ENCODE data around the gene S100A14. TPM values are rescaled to one million over a fixed set of nuclear protein-coding genes. Genes with fewer than 3 reads are reported as not detected.

Gene S100A14
- total RNA-seq = not detected in 2 replicates
- long read RNA-seq = 0 reads

- peaks cover 39% of the 10 kb centered on the region for H3K4me1 Mint-ChIP-seq (ENCODE audit: unreplicated experiment)
- TF ChIP-seq, protein P1, sequence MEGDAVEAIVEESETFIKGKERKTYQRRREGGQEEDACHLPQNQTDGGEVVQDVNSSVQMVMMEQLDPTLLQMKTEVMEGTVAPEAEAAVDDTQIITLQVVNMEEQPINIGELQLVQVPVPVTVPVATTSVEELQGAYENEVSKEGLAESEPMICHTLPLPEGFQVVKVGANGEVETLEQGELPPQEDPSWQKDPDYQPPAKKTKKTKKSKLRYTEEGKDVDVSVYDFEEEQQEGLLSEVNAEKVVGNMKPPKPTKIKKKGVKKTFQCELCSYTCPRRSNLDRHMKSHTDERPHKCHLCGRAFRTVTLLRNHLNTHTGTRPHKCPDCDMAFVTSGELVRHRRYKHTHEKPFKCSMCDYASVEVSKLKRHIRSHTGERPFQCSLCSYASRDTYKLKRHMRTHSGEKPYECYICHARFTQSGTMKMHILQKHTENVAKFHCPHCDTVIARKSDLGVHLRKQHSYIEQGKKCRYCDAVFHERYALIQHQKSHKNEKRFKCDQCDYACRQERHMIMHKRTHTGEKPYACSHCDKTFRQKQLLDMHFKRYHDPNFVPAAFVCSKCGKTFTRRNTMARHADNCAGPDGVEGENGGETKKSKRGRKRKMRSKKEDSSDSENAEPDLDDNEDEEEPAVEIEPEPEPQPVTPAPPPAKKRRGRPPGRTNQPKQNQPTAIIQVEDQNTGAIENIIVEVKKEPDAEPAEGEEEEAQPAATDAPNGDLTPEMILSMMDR (IDR thresholded peaks at IDR 0.05) = no peak
- no peak within 1 kb of the TSS for H3K4me3 Mint-ChIP-seq (ENCODE audit: unreplicated experiment)
- H3K9me3 Mint-ChIP-seq (ENCODE audit: unreplicated experiment) = no peaks in the 10 kb centered on the region
- H3K27ac Mint-ChIP-seq (ENCODE audit: unreplicated experiment) = peak within 1 kb of the TSS; percentile 34
- peaks cover 13% of the 10 kb centered on the region for H3K36me3 Mint-ChIP-seq (ENCODE audit: unreplicated experiment)
- no peak for DNase-seq (ENCODE audit: extremely low spot score, unreplicated experiment)
- no peaks in the 10 kb centered on the region for H3K27me3 Mint-ChIP-seq (ENCODE audit: unreplicated experiment)
Observed at GRCh38 chr1:153616144-153616916, at the start of gene S100A14. TSS of gene S100A14 (minus strand) at chr1:153616325. CDS start at chr1:153615858, 467 bp downstream.

GRCh38 chr1:153663211-153663610 is 47.1 kb upstream of the S100A14 start:
- Mint-ChIP-seq H3K36me3 (ENCODE audit: unreplicated experiment) (peaks cover 53% of the 10 kb centered on the region), H3K4me3 (ENCODE audit: unreplicated experiment) (no peak overlapping the region), H3K9me3 (ENCODE audit: unreplicated experiment) (no peaks in the 10 kb centered on the region), H3K4me1 (ENCODE audit: unreplicated experiment) (peaks cover 14% of the 10 kb centered on the region), H3K27ac (ENCODE audit: unreplicated experiment) (no peak overlapping the region), H3K27me3 (ENCODE audit: unreplicated experiment) (no peaks in the 10 kb centered on the region)
- TF ChIP-seq, protein P1 (IDR thresholded peaks at IDR 0.05) = no peak
- DNase-seq (ENCODE audit: extremely low spot score, unreplicated experiment) = no peak

GRCh38 chr1:153662269-153662668 is 46.1 kb upstream of the S100A14 start:
- Mint-ChIP-seq H3K9me3 (ENCODE audit: unreplicated experiment) (no peaks in the 10 kb centered on the region), H3K4me3 (ENCODE audit: unreplicated experiment) (no peak overlapping the region), H3K4me1 (ENCODE audit: unreplicated experiment) (peaks cover 14% of the 10 kb centered on the region), H3K27me3 (ENCODE audit: unreplicated experiment) (no peaks in the 10 kb centered on the region), H3K27ac (ENCODE audit: unreplicated experiment) (no peak overlapping the region), H3K36me3 (ENCODE audit: unreplicated experiment) (peaks cover 44% of the 10 kb centered on the region)
- DNase-seq (ENCODE audit: extremely low spot score, unreplicated experiment) = no peak
- TF ChIP-seq, protein P1 (IDR thresholded peaks at IDR 0.05) = no peak

- TF ChIP-seq, protein P1 (IDR thresholded peaks at IDR 0.05) = no peak
- Mint-ChIP-seq H3K4me3 (ENCODE audit: unreplicated experiment) (no peak overlapping the region), H3K9me3 (ENCODE audit: unreplicated experiment) (no peaks in the 10 kb centered on the region), H3K4me1 (ENCODE audit: unreplicated experiment) (peaks cover 14% of the 10 kb centered on the region), H3K27ac (ENCODE audit: unreplicated experiment) (peak overlapping the region; percentile 56), H3K27me3 (ENCODE audit: unreplicated experiment) (no peaks in the 10 kb centered on the region), H3K36me3 (ENCODE audit: unreplicated experiment) (peaks cover 39% of the 10 kb centered on the region)
- DNase-seq (ENCODE audit: extremely low spot score, unreplicated experiment) = no peak
Observed at GRCh38 chr1:153661111-153661708, 45.1 kb upstream of the S100A14 start.

DNA sequence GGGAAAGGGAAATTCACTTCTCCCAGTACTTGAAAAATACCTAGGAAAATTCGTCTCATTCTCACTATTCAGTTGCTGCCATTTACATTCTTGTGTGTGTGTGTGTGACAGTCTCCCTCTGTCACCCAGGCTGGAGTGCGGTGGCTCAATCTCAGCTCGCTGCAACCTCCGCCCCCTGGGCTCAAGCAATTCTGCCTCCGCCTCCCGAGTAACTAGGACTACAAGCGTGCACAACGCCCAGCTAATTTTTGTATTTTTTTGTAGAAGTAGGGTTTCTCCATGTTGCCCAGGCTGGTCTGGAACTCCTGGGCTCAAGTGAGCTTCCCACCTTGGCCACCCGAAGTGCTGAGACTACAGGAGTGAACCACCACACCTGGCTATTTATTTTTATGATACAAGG is 43.5 kb upstream of the S100A14 start:
- peaks cover 25% of the 10 kb centered on the region for H3K36me3 Mint-ChIP-seq (ENCODE audit: unreplicated experiment)
- no peak for DNase-seq (ENCODE audit: extremely low spot score, unreplicated experiment)
- H3K4me1 Mint-ChIP-seq (ENCODE audit: unreplicated experiment) = peaks cover 14% of the 10 kb centered on the region
- H3K27ac Mint-ChIP-seq (ENCODE audit: unreplicated experiment) = peak overlapping the region; percentile 90
- TF ChIP-seq, protein P1 (IDR thresholded peaks at IDR 0.05) = no peak
- H3K9me3 Mint-ChIP-seq (ENCODE audit: unreplicated experiment) = no peaks in the 10 kb centered on the region
- peak overlapping the region; percentile 97 for H3K4me3 Mint-ChIP-seq (ENCODE audit: unreplicated experiment)
- H3K27me3 Mint-ChIP-seq (ENCODE audit: unreplicated experiment) = no peaks in the 10 kb centered on the region

All from osteocyte (in vitro differentiated cells).